ENCODE data around the gene CCDC9. TPM values are rescaled to one million over a fixed set of nuclear protein-coding genes. Genes with fewer than 3 reads are reported as not detected.
A peak's percentile ranks its signal among the peaks of the same experiment; 100 is the strongest.

Gene CCDC9
- total RNA-seq (10 to 100 TPM; 40.4 to 57.2 (median 49.7) TPM), total RNA-seq (17.7 to 77.8 (median 44.1) reads per million in 29 experiments)
- 12.0 TPM for total RNA-seq (2013)

- ATAC-seq (replicated peaks in 1 of 4), result peak in 3 of 4 experiments; percentile 52 to 66 (median 54)
- WGBS (ENCODE audit: insufficient coverage), result 32% methylated on average over 46 of the region's 60 CpGs
- no peaks in the 10 kb centered on the region for H3K9me3 ChIP-seq
- H3K4me3 ChIP-seq (ENCODE audit: control insufficient read depth in 1 of 2, extremely low read depth in 1 of 2, low read length in 1 of 2), result peak within 1 kb of the TSS; percentile 58 to 67
- Mint-ChIP-seq H3K36me3 (peaks cover 29% of the 10 kb centered on the region), H3K27me3 (no peaks in the 10 kb centered on the region), H3K4me1 (peaks cover 29 to 41% (median 40%) of the 10 kb centered on the region in 3 donors), H3K9me3 (no peaks in the 10 kb centered on the region), H3K27ac (peak within 1 kb of the TSS; percentile 93 to 96), H3K4me3 (peak within 1 kb of the TSS; percentile 85 to 91 (median 87))
- H3K36me3 ChIP-seq (ENCODE audit: control insufficient read depth in 2 of 2, extremely low read depth in 1 of 2, insufficient read depth in 1 of 2, low read length in 1 of 2), result peaks cover 4 to 30% of the 10 kb centered on the region in 2 donors
- ChIA-PET POLR2A (interaction anchor here (0.6 to 1.3 kb wide), 5 partner anchors 12 to 143 kb away, joined by 3 to 9 read pairs (median 6); partner anchors contain the start of genes INAFM1 (in 1 of the 2) and ZC3H4 (in 1 of the 2)), CTCF (interaction anchor here (0.6 to 2.2 kb wide), 12 partner anchors 8 to 99 kb away, joined by 3 to 12 read pairs (median 6); partner anchors contain the start of genes DHX34 (in 1 of the 2) and INAFM1 (in 1 of the 2))
- no peaks in the 10 kb centered on the region for H3K27me3 ChIP-seq (replicated peaks in 1 of 2; ENCODE audit: control insufficient read depth in 2 of 2, extremely low read depth in 1 of 2, insufficient read depth in 2 of 2, low read length in 1 of 2)
- peaks cover 6 to 40% of the 10 kb centered on the region in 2 experiments for H3K4me1 ChIP-seq (ENCODE audit: control insufficient read depth in 1 of 2, extremely low read depth in 1 of 2, insufficient read depth in 2 of 2, low read length in 2 of 2)
- peak within 1 kb of the TSS; percentile 95 for H3K27ac ChIP-seq (ENCODE audit: low read length)
- peak in 32 of 35 experiments; percentile 78 to 94 (median 86) for DNase-seq
Observed at GRCh38 chr19:47255879-47256692, at the start of gene CCDC9. Gene CCDC9, plus strand, starts transcription at chr19:47256525. Its CDS starts 1,876 bp downstream, at chr19:47258401.

- H3K27me3 Mint-ChIP-seq, result no peaks in the 10 kb centered on the region
- CTCF ChIA-PET, result interaction anchor here (0.6 to 4.6 kb wide), 13 partner anchors 8 to 68 kb away, joined by 3 to 179 read pairs (median 10); no protein-coding TSS in a partner anchor
- H3K36me3 Mint-ChIP-seq, result peaks cover 31% of the 10 kb centered on the region
Observed at GRCh38 chr19:47209319-47210179, 46.8 kb upstream of the CCDC9 start.

GRCh38 chr19:47210180-47210490 lies 46.2 kb upstream of the CCDC9 start:
- Histone ChIP-seq H3K4me3 (ENCODE audit: control insufficient read depth in 1 of 2, extremely low read depth in 1 of 2, low read length in 1 of 2) (no peak overlapping the region), H3K9me3 (no peaks in the 10 kb centered on the region), H3K36me3 (ENCODE audit: control insufficient read depth in 2 of 2, extremely low read depth in 1 of 2, insufficient read depth in 1 of 2, low read length in 1 of 2) (peaks cover 7 to 48% of the 10 kb centered on the region in 2 donors), H3K27ac (ENCODE audit: low read length) (no peak overlapping the region), H3K27me3 (replicated peaks in 1 of 2; ENCODE audit: control insufficient read depth in 2 of 2, extremely low read depth in 1 of 2, insufficient read depth in 2 of 2, low read length in 1 of 2) (no peaks in the 10 kb centered on the region), H3K4me1 (ENCODE audit: control insufficient read depth in 1 of 2, extremely low read depth in 1 of 2, insufficient read depth in 2 of 2, low read length in 2 of 2) (peaks cover 0 to 10% of the 10 kb centered on the region in 2 experiments)
- ATAC-seq (replicated peaks in 1 of 4) (no peak), DNase-seq (no peak)
- Mint-ChIP-seq H3K4me1 (peaks cover 9 to 11% (median 11%) of the 10 kb centered on the region in 3 donors), H3K27ac (peak overlapping the region in 1 of 2 donors; percentile 71), H3K4me3 (no peak overlapping the region), H3K9me3 (no peaks in the 10 kb centered on the region), H3K27me3 (no peaks in the 10 kb centered on the region), H3K36me3 (peaks cover 26% of the 10 kb centered on the region)
- POLR2A ChIA-PET, result interaction anchor here in 1 of 2 donors (0.6 kb wide), 1 partner anchor 10 kb away, joined by 4 read pairs; no protein-coding TSS in a partner anchor
- CTCF ChIA-PET, result interaction anchor here (0.5 to 4.6 kb wide), 28 partner anchors 9 to 356 kb away, joined by 3 to 179 read pairs (median 6); partner anchors contain the start of genes CCDC9 (in 1 of the 2), SAE1 (in 1 of the 2) and ZC3H4 (in 1 of the 2)

More at GRCh38 chr19:47209319-47210179, 46.8 kb upstream of the CCDC9 start:
- Histone ChIP-seq H3K9me3 (no peaks in the 10 kb centered on the region), H3K27ac (ENCODE audit: low read length) (no peak overlapping the region), H3K36me3 (ENCODE audit: control insufficient read depth in 2 of 2, extremely low read depth in 1 of 2, insufficient read depth in 1 of 2, low read length in 1 of 2) (peaks cover 7 to 54% of the 10 kb centered on the region in 2 donors), H3K4me1 (ENCODE audit: control insufficient read depth in 1 of 2, extremely low read depth in 1 of 2, insufficient read depth in 2 of 2, low read length in 2 of 2) (peaks cover 0 to 10% of the 10 kb centered on the region in 2 experiments), H3K27me3 (replicated peaks in 1 of 2; ENCODE audit: control insufficient read depth in 2 of 2, extremely low read depth in 1 of 2, insufficient read depth in 2 of 2, low read length in 1 of 2) (no peaks in the 10 kb centered on the region), H3K4me3 (ENCODE audit: control insufficient read depth in 1 of 2, extremely low read depth in 1 of 2, low read length in 1 of 2) (no peak overlapping the region)
- H3K9me3 Mint-ChIP-seq, result no peaks in the 10 kb centered on the region
- H3K27ac Mint-ChIP-seq, result peak overlapping the region; percentile 52 to 74
- ATAC-seq (replicated peaks in 1 of 4) (no peak), DNase-seq (no peak)
- POLR2A ChIA-PET, result interaction anchor here (0.6 kb wide), 2 partner anchors 10 to 306 kb away, joined by 3 to 4 read pairs; no protein-coding TSS in a partner anchor
- no peak overlapping the region for H3K4me3 Mint-ChIP-seq
- H3K4me1 Mint-ChIP-seq, result peaks cover 11 to 13% (median 11%) of the 10 kb centered on the region in 3 donors
- 93% methylated on average over 9 of the region's 13 CpGs for WGBS (ENCODE audit: insufficient coverage)

DNA sequence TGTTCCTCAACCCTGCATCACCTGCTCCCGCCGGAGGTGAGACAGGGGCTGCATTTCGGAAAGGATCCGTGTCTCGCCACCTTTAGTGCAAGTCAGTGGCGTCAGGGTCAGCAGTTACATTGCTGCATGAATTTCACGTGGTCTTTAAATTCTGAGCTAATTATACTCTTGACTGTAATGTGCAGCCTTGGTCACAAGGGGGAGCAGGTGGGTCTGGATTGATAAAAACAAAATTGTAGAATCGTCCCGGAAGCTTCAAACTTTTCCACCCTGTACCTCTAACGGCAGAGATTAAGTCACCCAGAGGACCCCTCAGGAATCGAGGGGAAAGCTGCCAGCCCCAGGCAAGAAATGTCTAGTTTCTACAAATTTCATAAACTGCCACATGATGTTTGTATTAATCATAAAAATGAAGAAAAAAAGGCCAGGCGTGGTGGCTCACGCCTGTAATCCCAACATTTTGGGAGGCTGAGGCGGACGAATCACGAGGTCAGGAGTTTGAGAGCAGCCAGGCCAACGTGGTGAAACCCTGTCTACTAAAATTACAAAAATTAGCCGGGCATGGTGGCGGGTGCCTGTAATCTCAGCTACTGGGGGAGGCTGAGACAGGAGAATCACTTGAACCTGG lies 45.5 kb upstream of the CCDC9 start:
- H3K27ac Mint-ChIP-seq, result peak overlapping the region; percentile 71 to 80
- peaks cover 22% of the 10 kb centered on the region for H3K36me3 Mint-ChIP-seq
- DNase-seq (peak; percentile 49 to 89 (median 72)), ATAC-seq (replicated peaks in 1 of 4) (peak; percentile 67 to 91 (median 80))
- H3K4me3 Mint-ChIP-seq, result no peak overlapping the region
- peaks cover 9 to 11% (median 11%) of the 10 kb centered on the region in 3 donors for H3K4me1 Mint-ChIP-seq
- Histone ChIP-seq H3K4me3 (ENCODE audit: control insufficient read depth in 1 of 2, extremely low read depth in 1 of 2, low read length in 1 of 2) (no peak overlapping the region), H3K36me3 (ENCODE audit: control insufficient read depth in 2 of 2, extremely low read depth in 1 of 2, insufficient read depth in 1 of 2, low read length in 1 of 2) (peaks cover 3 to 41% of the 10 kb centered on the region in 2 donors), H3K9me3 (no peaks in the 10 kb centered on the region), H3K27me3 (replicated peaks in 1 of 2; ENCODE audit: control insufficient read depth in 2 of 2, extremely low read depth in 1 of 2, insufficient read depth in 2 of 2, low read length in 1 of 2) (no peaks in the 10 kb centered on the region), H3K4me1 (ENCODE audit: control insufficient read depth in 1 of 2, extremely low read depth in 1 of 2, insufficient read depth in 2 of 2, low read length in 2 of 2) (peaks cover 0 to 10% of the 10 kb centered on the region in 2 experiments), H3K27ac (ENCODE audit: low read length) (no peak overlapping the region)
- CTCF ChIA-PET, result interaction anchor here (0.5 to 4.6 kb wide), 29 partner anchors 8 to 357 kb away, joined by 3 to 179 read pairs (median 6); partner anchors contain the start of genes CCDC9 (in 1 of the 2), SAE1 (in 1 of the 2) and ZC3H4 (in 1 of the 2)
- WGBS (ENCODE audit: insufficient coverage), result 44% methylated on average over 14 of the region's 19 CpGs
- H3K9me3 Mint-ChIP-seq, result no peaks in the 10 kb centered on the region
- H3K27me3 Mint-ChIP-seq, result no peaks in the 10 kb centered on the region
- POLR2A ChIA-PET, result interaction anchor here in 1 of 2 donors (0.6 kb wide), 2 partner anchors 11 to 65 kb away, joined by 4 to 8 read pairs; no protein-coding TSS in a partner anchor

- H3K4me3 Mint-ChIP-seq, result no peak overlapping the region
- peaks cover 3% of the 10 kb centered on the region for H3K36me3 Mint-ChIP-seq
- peaks cover 6 to 7% (median 7%) of the 10 kb centered on the region in 3 donors for H3K4me1 Mint-ChIP-seq
- DNase-seq, result no peak
- H3K27ac Mint-ChIP-seq, result peak overlapping the region in 1 of 2 donors; percentile 53
- Histone ChIP-seq H3K36me3 (ENCODE audit: control insufficient read depth in 2 of 2, extremely low read depth in 1 of 2, insufficient read depth in 1 of 2, low read length in 1 of 2) (peaks cover 0 to 3% of the 10 kb centered on the region in 2 donors), H3K27ac (ENCODE audit: low read length) (no peak overlapping the region), H3K9me3 (no peaks in the 10 kb centered on the region), H3K4me1 (ENCODE audit: control insufficient read depth in 1 of 2, extremely low read depth in 1 of 2, insufficient read depth in 2 of 2, low read length in 2 of 2) (peaks cover 0 to 7% of the 10 kb centered on the region in 2 experiments), H3K27me3 (replicated peaks in 1 of 2; ENCODE audit: control insufficient read depth in 2 of 2, extremely low read depth in 1 of 2, insufficient read depth in 2 of 2, low read length in 1 of 2) (no peaks in the 10 kb centered on the region), H3K4me3 (ENCODE audit: control insufficient read depth in 1 of 2, extremely low read depth in 1 of 2, low read length in 1 of 2) (no peak overlapping the region)
- H3K9me3 Mint-ChIP-seq, result no peaks in the 10 kb centered on the region
- no peaks in the 10 kb centered on the region for H3K27me3 Mint-ChIP-seq
- ATAC-seq (replicated peaks in 1 of 4), result no peak
- ChIA-PET CTCF (interaction anchor here in 1 of 2 donors (0.6 kb wide), 1 partner anchor 22 kb away, joined by 3 read pairs; no protein-coding TSS in a partner anchor), POLR2A (interaction anchor here in 1 of 2 donors (0.7 kb wide), 1 partner anchor 10 kb away, joined by 7 read pairs; no protein-coding TSS in a partner anchor)
- WGBS (ENCODE audit: insufficient coverage), result 80% methylated on average over 1 of the region's 5 CpGs
Observed at GRCh38 chr19:47215581-47215980, 40.7 kb upstream of the CCDC9 start.
